Astrocyte of the spinal cord (primary cell): ENCODE results near the gene PRKD1.

ENCODE experiments used
- DNase-seq: peaks from one replicate; pipeline ENCODE4 v3.0.0; 2011; ENCODE audit warnings: low read depth, low spot score
- H3K4me3 ChIP-seq: 2 replicates; pipeline ENCODE4 v1.5.1; 2011; ENCODE audit warnings: low read depth, mild to moderate bottlenecking, low read length, moderate library complexity
- CTCF ChIP-seq: IDR thresholded peaks from 2 replicates; pipeline ENCODE4 v1.5.1; 2012; ENCODE audit warnings: low read depth, mild to moderate bottlenecking, low read length, inconsistent platforms
- in situ Hi-C: cut with HindIII; loops from 2 replicates; pipeline ENCODE4 v1.10.0; 2017; ENCODE audit warnings: low sequenced_read_pairs

Gene PRKD1

GRCh38 chr14:29637411-29637810 is 290.2 kb downstream of the PRKD1 start:
- peak; percentile 85 for DNase-seq
- no peak overlapping the region for H3K4me3 ChIP-seq
- TF ChIP-seq CTCF: no peak
- in situ Hi-C loops: no loop called here

GRCh38 chr14:29636870-29637269 is 290.8 kb downstream of the PRKD1 start:
- no peak overlapping the region for H3K4me3 ChIP-seq
- DNase-seq: no peak
- no peak for TF ChIP-seq CTCF
- in situ Hi-C loops: no loop called here

- no peak for DNase-seq
- in situ Hi-C loops: no loop called here
These were observed 297.0 kb downstream of the PRKD1 start for GRCh38 chr14:29630566-29631160.

GRCh38 chr14:29629839-29630238 is 297.8 kb downstream of the PRKD1 start:
- TF ChIP-seq CTCF: no peak
- in situ Hi-C loops: no loop called here
- no peak for DNase-seq
- H3K4me3 ChIP-seq: no peak overlapping the region

More at GRCh38 chr14:29630566-29631160, 297.0 kb downstream of the PRKD1 start:
- no peak overlapping the region for H3K4me3 ChIP-seq
- no peak for TF ChIP-seq CTCF

GRCh38 chr14:29627137-29627536 is 300.5 kb downstream of the PRKD1 start:
- TF ChIP-seq CTCF: no peak
- in situ Hi-C loops: no loop called here
- no peak overlapping the region for H3K4me3 ChIP-seq
- no peak for DNase-seq

GRCh38 chr14:29618323-29619067 is 309.2 kb downstream of the PRKD1 start:
- in situ Hi-C loops: no loop called here
- no peak for DNase-seq
- TF ChIP-seq CTCF: no peak
- H3K4me3 ChIP-seq: no peak overlapping the region
